Effector CD4-positive, alpha-beta T cell (primary cell): ENCODE measurements around the gene TMEM190. TPM values are rescaled to one million over a fixed set of nuclear protein-coding genes. Genes with fewer than 3 reads are reported as not detected.
"Not testable (repeated sequence)": the region's sequence is repeated elsewhere in the genome, so short reads cannot be mapped to it uniquely, and the experiment has no call there.

Experiments
- DNase-seq: peaks from one replicate; pipeline ENCODE4 v3.0.0-alpha.2; 2020
- total RNA-seq: gene quantifications from one replicate; lab custom pipeline; 2026; lab: John Stamatoyannopoulos, UW

TMEM190 gene
- total RNA-seq: not detected

GRCh38 chr19:55376241-55376933 is at the start of gene TMEM190:
Gene TMEM190 (plus strand): TSS chr19:55376826. CDS start chr19:55376854, 28 bp downstream.
- DNase-seq: no peak

DNA sequence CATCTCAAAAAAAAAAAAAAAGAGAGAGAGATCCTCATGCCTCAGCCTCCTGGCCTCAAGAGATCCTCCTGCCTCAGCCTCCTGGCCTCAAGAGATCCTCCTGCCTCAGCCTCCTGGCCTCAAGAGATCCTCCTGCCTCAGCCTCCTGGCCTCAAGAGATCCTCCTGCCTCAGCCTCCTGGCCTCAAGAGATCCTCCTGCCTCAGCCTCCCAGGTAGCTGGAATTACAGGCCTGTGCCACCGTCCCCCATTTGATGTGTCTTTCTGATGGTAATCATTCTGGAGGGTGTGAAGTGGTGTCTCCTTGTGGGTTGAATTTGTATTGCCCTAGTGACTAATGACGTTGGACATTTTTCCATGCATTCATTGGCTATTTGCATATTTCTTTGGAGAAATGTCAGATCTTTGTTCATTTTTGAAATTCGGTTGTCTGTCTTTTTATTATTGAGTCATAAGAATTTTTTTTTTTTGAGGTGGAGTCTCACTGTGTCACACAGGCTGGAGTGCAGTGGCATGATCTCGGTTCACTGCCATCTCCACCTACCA is 47.8 kb upstream of the TMEM190 start:
- DNase-seq: not testable (repeated sequence)

DNA sequence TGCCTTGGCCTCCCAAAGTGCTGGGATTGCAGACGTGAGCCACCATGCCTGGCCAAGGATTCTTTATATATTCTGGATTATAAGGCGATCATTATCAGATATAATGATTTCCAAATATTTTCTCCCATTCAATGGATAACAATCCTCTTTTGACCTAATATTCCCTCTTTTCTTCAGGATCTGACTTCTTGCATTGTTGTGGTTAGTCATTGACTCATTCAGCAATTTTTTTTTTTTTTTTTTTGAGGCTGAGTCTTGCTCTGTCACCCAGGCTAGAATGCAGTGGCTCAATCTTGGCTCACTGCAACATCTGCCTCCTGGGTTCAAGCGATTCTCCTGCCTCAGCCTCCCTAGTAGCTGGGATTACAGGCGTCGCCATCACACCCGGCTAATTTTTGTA is 46.8 kb upstream of the TMEM190 start:
- DNase-seq: not testable (repeated sequence)

DNA sequence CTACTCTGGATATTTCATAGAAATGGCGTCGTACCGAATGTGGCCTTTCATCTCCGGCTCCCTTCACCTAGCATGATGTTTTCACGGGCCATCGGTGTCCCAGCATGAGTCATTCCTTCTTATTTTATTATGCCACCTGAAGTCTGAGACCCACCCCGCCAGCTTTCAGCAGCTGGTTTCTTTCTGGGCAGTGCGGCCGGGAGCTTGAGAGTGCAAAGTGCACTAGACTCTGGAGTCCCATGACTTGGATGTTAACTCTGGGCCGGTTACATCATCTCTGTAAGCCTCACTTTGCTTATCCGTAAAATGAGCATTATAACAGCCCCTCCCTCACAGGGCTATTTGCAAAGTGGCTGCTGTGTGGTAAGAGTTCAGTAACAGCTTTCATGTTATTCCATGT is 42.8 kb upstream of the TMEM190 start:
- no peak for DNase-seq

- no peak for DNase-seq
These were observed 40.5 kb upstream of the TMEM190 start for GRCh38 chr19:55336101-55336500.

GRCh38 chr19:55339105-55339888 is 37.3 kb upstream of the TMEM190 start, which contains the start of gene KMT5C:
Gene KMT5C (plus strand): TSS chr19:55339876. CDS start chr19:55341937, 2,061 bp downstream.
- peak; percentile 100 for DNase-seq

- DNase-seq: no peak
These were observed 36.5 kb upstream of the TMEM190 start for GRCh38 chr19:55339889-55340783.

DNA sequence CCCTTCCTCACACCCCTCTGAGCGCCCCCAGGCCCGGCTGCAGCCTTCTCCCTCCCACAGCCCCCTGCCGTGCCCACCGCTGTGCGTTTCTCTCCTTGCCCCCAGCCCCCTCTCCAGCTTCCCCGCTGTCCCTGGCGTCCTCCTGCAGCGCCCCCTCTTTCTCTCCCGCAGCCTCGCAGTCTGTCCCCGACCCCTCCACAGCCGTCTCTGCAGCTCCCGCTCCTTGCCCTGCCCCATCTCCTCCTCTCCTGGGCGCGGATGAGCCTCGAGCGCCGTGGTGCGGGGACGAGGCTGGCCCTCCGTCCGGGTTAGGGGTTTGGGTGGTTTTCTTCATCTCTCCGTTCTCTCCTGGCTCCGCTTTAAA is 35.9 kb upstream of the TMEM190 start:
- DNase-seq: no peak

DNA sequence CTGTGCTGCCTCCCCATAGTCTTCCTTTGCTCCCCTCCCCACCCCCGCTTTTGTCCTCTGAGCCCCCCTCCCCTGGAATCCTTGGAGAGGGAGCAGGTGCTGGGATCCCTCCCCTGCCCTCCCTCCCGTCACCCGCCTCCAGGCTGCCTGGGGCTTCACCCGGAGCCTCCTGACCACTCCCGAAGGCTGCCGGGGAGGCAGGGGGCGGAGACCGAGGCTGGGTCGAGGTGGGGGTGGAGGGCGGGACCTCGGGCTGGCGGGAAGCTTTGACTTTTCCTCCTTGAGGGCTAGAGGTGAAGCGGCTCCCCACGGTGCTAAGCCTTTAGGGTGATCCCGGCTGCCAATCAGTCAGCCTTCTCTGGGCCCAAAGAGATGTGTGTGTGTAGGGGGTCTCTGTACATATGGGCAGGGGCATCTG is 35.4 kb upstream of the TMEM190 start:
- DNase-seq: no peak

GRCh38 chr19:55341595-55342531 is 34.8 kb upstream of the TMEM190 start:
- DNase-seq: no peak

- DNase-seq: no peak
These were observed 32.2 kb upstream of the TMEM190 start for GRCh38 chr19:55344444-55344843.

- no peak for DNase-seq
These were observed 31.4 kb upstream of the TMEM190 start for GRCh38 chr19:55345101-55345817.

- DNase-seq: no peak
These were observed 30.6 kb upstream of the TMEM190 start for GRCh38 chr19:55345818-55346724.

DNA sequence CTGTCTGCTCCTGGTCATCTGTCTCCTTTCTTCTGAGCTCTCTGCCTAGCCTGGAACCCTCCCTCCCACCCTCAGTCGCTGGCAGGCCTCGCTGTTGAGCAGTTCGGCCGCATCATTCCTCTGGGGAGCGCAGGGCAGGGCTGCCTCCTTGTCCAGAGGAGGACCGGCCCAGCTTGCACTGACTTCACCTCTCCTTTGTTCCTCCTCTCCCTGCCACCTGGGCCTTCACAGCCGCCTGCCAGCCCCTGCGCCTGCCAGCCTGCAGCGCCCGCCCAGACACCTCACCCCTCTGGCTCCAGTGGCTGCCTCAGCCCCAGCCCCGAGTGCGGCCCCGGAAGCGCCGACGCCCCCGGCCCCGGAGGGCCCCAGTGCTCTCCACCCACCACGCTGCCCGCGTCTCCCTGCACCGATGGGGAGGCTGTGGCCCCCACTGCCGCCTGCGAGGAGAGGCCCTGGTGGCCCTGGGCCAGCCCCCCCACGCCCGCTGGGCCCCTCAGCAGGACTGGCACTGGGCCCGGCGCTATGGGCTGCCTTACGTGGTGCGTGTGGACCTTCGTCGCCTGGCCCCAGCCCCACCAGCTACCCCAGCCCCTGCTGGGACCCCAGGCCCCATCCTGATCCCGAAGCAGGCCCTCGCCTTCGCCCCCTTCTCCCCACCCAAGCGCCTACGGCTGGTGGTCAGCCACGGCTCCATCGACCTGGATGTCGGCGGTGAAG is 29.7 kb upstream of the TMEM190 start:
- no peak for DNase-seq

DNA sequence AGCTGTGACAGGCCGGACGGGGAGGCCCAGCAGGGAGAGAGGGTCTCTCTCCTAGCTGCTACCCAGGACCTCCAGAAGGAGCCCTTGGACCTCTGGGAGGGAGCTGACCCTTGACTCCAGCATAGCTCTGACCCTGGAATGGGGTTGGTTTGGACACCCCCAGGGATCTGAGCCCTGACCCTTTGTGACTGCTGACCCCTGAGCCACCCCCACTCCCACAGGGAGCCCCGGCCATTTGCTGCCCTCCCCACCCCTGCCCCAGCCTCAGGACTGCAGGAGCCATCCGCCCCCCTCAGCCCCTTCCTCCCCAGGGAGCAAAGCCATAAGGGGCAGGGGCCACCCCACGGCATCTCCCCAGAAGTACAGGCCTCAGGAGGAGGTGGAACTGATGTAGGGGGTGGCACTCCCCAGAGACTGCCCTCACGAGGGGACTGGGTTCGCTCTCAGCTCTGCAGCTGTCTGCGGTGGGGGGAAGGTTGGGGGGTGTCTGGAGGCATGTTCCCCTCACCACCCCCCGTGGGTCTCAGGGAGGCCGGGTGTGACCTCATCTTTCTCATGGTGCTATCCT is 29.1 kb upstream of the TMEM190 start:
- no peak for DNase-seq

GRCh38 chr19:55348317-55349034 is 28.1 kb upstream of the TMEM190 start:
- DNase-seq: no peak

- no peak for DNase-seq
These were observed 25.9 kb upstream of the TMEM190 start for GRCh38 chr19:55350620-55351315.
